SU-DHL-6 (cell line): ENCODE results near the gene PRKACA.

Experiments used
- H2AFZ ChIP-seq: fragments of 200-600 bp; sonication (generic); 2 replicates; pipeline ENCODE4 v1.6.1; 2014; ENCODE audit warnings: low read depth, mild to moderate bottlenecking, moderate library complexity, mixed read lengths, antibody characterized with exemption, low read length; ENCODE audit not compliant: severe bottlenecking
- H3F3A ChIP-seq: fragments of 200-600 bp; shearing (Covaris generic); 2 replicates; pipeline ENCODE4 v1.6.0; 2016; ENCODE audit warnings: antibody characterized with exemption, mild to moderate bottlenecking; ENCODE audit not compliant: insufficient read depth
- H3K27ac ChIP-seq: fragments of 200-600 bp; sonication (generic); 2 replicates; pipeline ENCODE4 v1.5.1; 2016; ENCODE audit warnings: low read depth, mild to moderate bottlenecking, low read length, moderate library complexity, mixed read lengths
- H3K27me3 ChIP-seq: fragments of 200-600 bp; sonication (generic), shearing (Covaris generic); 2 replicates; pipeline ENCODE4 v1.6.0; 2014; ENCODE audit warnings: mild to moderate bottlenecking, low read length
- H3K36me3 ChIP-seq: fragments of 200-600 bp; sonication (generic); 2 replicates; pipeline ENCODE4 v1.6.1; 2014; ENCODE audit warnings: mild to moderate bottlenecking, low read length, mixed read lengths
- H3K4me2 ChIP-seq: fragments of 300-600, 200-600 bp; shearing (Covaris generic), sonication (generic); 2 replicates; pipeline ENCODE4 v1.6.0; 2014; ENCODE audit warnings: low read length, low read depth, mild to moderate bottlenecking; ENCODE audit not compliant: poor library complexity, severe bottlenecking
- H3K4me3 ChIP-seq: fragments of 200-600 bp; sonication (generic); 2 replicates; pipeline ENCODE4 v1.5.1; 2014; ENCODE audit warnings: antibody characterized with exemption, low read length, mild to moderate bottlenecking, mixed read lengths; ENCODE audit not compliant: insufficient read depth, poor library complexity, severe bottlenecking
- H3K79me2 ChIP-seq: fragments of 200-600 bp; sonication (generic); 2 replicates; pipeline ENCODE4 v1.6.1; 2014; ENCODE audit warnings: mild to moderate bottlenecking, low read length, moderate library complexity; ENCODE audit not compliant: insufficient read depth
- H3K9ac ChIP-seq: fragments of 200-600 bp; sonication (generic); 2 replicates; pipeline ENCODE4 v1.7.0; 2014; ENCODE audit warnings: mild to moderate bottlenecking, low read length
- H3K9me2 ChIP-seq: fragments of 200-600 bp; sonication (generic); replicated peaks from 2 replicates; pipeline ENCODE4 v1.6.1; 2014; ENCODE audit warnings: low read length; ENCODE audit not compliant: insufficient read depth
- H3K9me3 ChIP-seq: fragments of 200-600 bp; sonication (generic); 2 replicates; pipeline ENCODE4 v1.6.1; 2014; ENCODE audit warnings: low read length, mixed read lengths; ENCODE audit not compliant: insufficient read depth
- H4K20me1 ChIP-seq: fragments of 200-600 bp; sonication (generic); 2 replicates; pipeline ENCODE4 v1.6.1; 2014; ENCODE audit warnings: low read depth, mild to moderate bottlenecking, antibody characterized with exemption, low read length, moderate library complexity, mixed read lengths
- CTCF ChIP-seq: fragments of 200-600 bp; sonication (generic); IDR thresholded peaks from one replicate; pipeline ENCODE4 v1.5.1; 2017; ENCODE audit warnings: antibody characterized with exemption, mild to moderate bottlenecking, low read length, moderate library complexity; ENCODE audit not compliant: insufficient read depth, poor library complexity, severe bottlenecking
- EZH2phosphoT487 ChIP-seq: fragments of 200-600 bp; sonication (generic), shearing (Covaris generic); conservative IDR thresholded peaks from 2 replicates; pipeline ENCODE4 v1.6.1; 2018; ENCODE audit warnings: mild to moderate bottlenecking, antibody characterized with exemption, low read length, moderate library complexity, mixed read lengths

The PRKACA gene

GRCh38 chr19:14113762-14114414 is 3.7 kb downstream of the PRKACA start:
- Histone ChIP-seq H3K4me2 (no peak overlapping the region), H3K9me3 (no peaks in the 10 kb centered on the region), H3K9me2 (no peaks in the 10 kb centered on the region), H3K9ac (no peak overlapping the region), H4K20me1 (0 out of 2 replicates have a peak, but pooled peaks cover 3% of the 10 kb centered on the region), H2AFZ (no peak overlapping the region), H3F3A (peaks cover 5% of the 10 kb centered on the region), H3K79me2 (peaks cover 34% of the 10 kb centered on the region), H3K4me3 (no peak overlapping the region), H3K36me3 (no peaks in the 10 kb centered on the region), H3K27me3 (no peaks in the 10 kb centered on the region), H3K27ac (no peak overlapping the region)
- peak; percentile 36 for TF ChIP-seq CTCF
- TF ChIP-seq EZH2phosphoT487 = no peak

DNA sequence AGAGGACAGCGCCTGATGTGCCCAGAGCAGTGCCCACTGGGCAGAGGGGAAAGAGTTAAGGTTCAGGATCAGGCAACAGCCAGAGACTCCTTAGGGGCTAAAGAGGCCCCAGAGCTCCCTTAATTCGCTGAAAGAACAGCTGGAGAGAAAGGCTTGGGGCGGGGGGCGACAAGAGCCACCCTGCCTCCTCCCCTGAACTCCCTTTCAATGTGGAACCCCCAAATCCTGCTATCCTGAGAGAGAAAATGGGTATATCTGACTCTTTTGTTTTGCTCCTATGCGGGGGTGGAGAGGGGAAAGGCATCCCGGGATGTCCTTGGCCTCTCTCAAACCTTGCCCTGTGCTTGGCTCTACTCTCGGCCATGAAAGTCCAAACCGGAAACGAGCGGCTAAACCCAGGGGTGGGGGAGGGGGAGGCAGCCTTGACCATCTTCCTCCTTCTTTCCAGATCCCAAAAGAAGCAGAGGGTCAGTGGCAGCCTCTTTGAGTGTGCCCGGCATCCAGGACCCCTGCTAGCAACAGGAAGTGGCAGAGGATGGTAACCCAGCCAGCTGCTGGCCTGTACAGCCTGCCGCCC is 4.7 kb downstream of the PRKACA start:
- Histone ChIP-seq H3F3A (no peaks in the 10 kb centered on the region), H3K27ac (no peak overlapping the region), H3K4me2 (no peak overlapping the region), H3K27me3 (no peaks in the 10 kb centered on the region), H3K9me3 (no peaks in the 10 kb centered on the region), H3K9me2 (no peaks in the 10 kb centered on the region), H4K20me1 (0 out of 2 replicates have a peak, but pooled peaks cover 3% of the 10 kb centered on the region), H3K9ac (no peak overlapping the region), H2AFZ (no peak overlapping the region), H3K4me3 (no peak overlapping the region), H3K36me3 (no peaks in the 10 kb centered on the region), H3K79me2 (peaks cover 34% of the 10 kb centered on the region)
- TF ChIP-seq EZH2phosphoT487 (no peak), CTCF (no peak)

DNA sequence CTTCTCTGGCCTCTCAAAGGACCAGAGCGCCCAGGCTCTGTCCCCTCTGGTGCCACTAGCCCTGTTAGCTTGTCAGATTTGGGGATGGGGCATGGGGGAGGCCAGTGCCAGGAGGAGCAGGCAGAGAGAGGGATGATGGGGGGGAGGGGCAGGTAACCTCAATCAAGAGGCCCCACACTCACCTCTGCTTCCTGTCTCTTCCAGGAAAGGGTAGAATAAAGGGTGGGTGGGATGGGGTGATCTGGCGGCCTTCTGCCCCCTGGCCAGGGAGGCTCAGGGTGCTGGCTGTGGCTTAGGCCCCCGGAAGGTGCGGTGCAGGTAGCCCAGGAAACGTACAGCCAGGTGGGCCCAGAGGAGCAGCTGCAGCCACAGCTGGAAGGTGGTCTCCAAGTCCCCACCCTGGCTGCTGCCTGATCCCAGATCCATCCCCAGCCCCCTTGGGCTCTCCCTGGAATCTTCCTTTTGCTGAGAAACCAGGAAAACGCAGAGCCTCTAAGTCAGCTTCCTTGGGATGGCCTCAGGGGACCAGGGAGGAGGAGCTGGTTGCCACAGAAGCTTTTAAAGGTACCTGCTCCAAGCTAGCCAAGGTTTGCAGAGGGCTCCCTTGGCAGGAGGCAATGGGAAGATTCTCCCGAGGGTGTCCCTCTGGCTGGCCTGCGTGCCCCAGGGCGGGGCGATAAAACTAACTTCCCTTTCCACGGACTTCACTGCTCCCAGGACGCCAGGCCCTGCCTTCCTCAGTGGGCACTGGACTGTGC is 5.3 kb downstream of the PRKACA start:
- H3K4me2 ChIP-seq = no peak overlapping the region
- H3K27ac ChIP-seq = no peak overlapping the region
- no peak overlapping the region for H3K4me3 ChIP-seq
- no peak overlapping the region for H2AFZ ChIP-seq
- no peaks in the 10 kb centered on the region for H3K36me3 ChIP-seq
- no peak overlapping the region for H3K9ac ChIP-seq
- 0 out of 2 replicates have a peak, but pooled peaks cover 3% of the 10 kb centered on the region for H4K20me1 ChIP-seq
- H3F3A ChIP-seq = no peaks in the 10 kb centered on the region
- TF ChIP-seq CTCF = no peak
- TF ChIP-seq EZH2phosphoT487 = no peak
- peaks cover 34% of the 10 kb centered on the region for H3K79me2 ChIP-seq
- H3K9me2 ChIP-seq = no peaks in the 10 kb centered on the region
- no peaks in the 10 kb centered on the region for H3K27me3 ChIP-seq
- H3K9me3 ChIP-seq = no peaks in the 10 kb centered on the region
